T-helper 9 cell (primary cell): Measurements from ENCODE around the gene SETD3.
"Not testable (repeated sequence)": the region's sequence is repeated elsewhere in the genome, so short reads cannot be mapped to it uniquely, and the experiment has no call there.

Source experiments
- DNase-seq: peaks from one replicate; pipeline ENCODE4 v3.0.0-alpha.2; 2020

The SETD3 gene

DNA sequence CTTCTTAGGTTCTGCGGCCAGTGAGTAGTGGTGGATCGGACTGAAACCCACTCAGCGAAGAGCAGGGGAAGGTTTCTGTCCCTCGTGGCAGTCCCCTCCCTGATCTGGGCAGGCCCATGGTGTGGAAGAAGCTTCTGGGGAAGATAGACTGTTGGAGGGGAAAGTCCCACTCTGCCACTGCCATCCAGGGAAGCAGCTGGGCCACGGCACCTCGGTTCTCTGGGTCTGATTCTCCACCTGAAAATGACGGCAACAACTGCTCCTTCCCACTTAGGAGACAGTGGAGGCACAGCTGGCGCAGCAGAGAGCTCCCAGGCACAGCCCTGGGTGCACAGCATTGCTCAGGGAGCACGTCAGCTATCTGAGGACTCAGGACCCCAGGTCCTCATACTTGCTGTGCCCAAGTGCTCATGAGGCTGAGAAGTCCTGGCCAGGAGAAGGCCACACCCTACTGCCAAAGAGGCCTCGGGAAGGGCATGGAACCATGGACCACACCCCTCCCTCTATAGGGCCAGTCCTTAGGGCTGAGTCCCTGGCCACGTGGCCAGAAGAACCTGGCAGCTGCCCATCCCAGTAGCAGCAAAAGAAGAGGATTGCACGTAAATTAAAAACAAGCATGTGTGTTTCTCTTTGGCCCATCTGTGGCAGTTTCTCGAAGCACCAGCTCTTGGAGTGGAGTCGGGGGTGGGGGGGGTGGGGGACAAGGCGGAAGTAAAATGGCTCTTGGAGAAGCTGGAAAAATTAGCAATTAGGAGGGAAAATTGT is 123.3 kb downstream of the SETD3 start:
- no peak for DNase-seq

DNA sequence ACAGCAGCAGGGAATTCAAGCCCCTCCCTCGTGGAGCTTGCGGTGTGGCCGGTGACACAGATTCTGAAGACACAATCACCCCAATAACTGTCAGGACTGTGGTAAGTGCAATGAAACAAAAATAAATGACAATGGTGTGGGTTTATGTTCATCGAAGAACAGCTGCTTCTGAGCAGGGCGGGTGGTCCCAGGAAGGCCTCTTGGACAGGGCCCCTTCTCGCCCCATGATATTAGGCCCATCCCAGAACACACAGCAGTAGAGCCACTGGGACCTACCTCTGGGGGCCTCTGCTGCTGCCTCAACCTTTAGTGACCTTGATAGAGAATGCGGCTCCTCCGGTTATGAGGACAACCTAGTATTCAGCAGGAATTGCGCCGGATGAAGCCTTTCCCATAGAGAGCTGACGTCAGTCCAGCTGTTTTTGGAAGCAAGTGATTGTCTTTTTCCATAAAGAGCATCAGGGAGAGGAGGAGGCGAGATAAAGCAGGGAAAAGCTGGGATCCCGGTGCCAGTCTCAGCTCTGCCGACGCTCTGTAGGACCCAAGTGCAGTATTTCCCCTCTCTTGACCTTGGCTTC is 124.5 kb downstream of the SETD3 start:
- DNase-seq: no peak

GRCh38 chr14:99354166-99354875 is 126.3 kb downstream of the SETD3 start:
- no peak for DNase-seq

GRCh38 chr14:99352688-99353280 is 127.9 kb downstream of the SETD3 start:
- no peak for DNase-seq

- no peak for DNase-seq
These were observed 129.3 kb downstream of the SETD3 start for GRCh38 chr14:99351166-99352007.

DNA sequence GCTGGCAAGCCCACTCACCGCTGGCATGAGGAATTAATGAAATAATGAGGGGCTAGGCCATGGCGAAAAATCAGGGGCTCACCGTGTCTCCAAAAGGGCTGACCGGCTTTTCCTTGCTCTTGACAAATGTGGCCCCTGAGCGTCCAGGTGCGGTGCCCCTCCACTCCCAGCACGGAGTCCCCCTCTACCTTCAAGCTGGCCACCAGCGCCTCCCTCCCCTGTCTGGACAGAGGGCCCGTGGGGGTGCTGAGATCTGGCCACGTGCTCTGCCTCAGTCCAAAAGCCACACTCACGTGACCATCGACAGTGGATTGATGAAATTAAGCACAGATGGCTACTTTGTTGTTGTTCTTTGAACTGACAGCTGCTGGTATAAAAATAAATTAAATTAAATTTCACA is 129.9 kb downstream of the SETD3 start:
- DNase-seq: no peak

DNA sequence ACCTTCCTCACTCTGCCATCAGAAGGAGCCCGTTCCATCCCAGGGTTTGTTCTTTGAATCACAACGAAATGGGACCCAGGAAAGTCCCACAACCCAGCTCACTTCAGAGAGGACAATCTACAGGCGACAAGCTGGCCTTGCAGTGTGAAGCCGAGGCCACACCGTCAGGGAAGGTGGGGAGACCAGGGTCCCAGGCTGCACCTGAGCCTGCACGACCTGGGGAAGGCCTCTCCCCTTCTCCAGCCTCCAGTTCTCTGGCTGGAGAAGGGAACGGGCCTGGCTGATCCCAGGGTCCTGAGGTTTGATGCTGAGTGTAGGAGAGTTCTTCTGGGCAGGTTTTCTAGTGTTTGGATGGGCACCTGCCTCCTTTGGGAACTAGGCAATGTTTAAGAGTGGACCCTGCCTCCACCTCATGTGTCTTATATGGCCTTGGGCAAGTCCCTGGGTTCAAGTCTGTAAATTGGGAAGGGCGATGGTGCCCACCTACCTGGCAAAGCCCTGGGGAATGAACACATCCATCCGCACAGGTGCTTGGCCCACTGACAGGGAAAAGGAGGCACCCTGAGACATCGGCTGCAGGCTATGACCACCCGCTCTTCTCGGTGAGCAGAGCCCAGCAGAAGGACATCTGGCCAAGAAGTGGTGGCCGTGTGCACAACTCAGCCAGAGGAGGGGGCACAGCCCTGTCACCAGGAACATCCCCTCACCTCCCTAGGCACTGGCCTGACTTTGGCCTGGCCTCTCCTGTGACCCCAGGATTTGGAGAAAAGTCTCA is 130.8 kb downstream of the SETD3 start:
- DNase-seq: no peak

- DNase-seq: no peak
These were observed 131.6 kb downstream of the SETD3 start for GRCh38 chr14:99348816-99349614.

GRCh38 chr14:99348231-99348630 is 132.4 kb downstream of the SETD3 start:
- DNase-seq: not testable (repeated sequence)
